T-helper 1 cell (primary cell): Measurements from ENCODE around the gene SORD.
"Not testable (repeated sequence)": the region's sequence is repeated elsewhere in the genome, so short reads cannot be mapped to it uniquely, and the experiment has no call there.

Experiments
- DNase-seq, 5 donors: peaks; one replicate each; pipeline ENCODE4 v3.0.0-alpha.2; 2012 to 2020

SORD gene

GRCh38 chr15:45100884-45101625 lies 78.1 kb downstream of the SORD start:
- no peak for DNase-seq

- no peak for DNase-seq
Observed at GRCh38 chr15:45101749-45102148, 78.8 kb downstream of the SORD start.

DNA sequence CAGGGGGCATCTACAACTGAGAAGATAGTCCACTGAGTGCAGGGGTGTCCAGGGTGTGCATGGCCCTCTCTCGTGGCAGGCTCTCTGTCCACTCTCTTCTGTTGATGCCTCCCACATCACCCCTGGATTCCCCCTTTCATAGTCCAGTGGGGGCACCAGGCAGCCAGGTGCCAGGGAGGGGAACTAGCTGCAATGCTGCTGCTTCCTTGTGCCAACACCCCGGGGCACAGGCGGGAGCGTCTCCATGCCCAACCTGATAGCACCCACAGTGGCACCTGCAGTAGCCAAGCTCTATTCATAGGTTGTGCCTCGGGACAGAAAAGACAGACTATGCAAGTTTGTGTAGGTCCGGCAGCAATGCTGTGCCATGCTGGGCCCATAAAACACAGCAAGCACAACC lies 79.2 kb downstream of the SORD start:
- DNase-seq: no peak

DNA sequence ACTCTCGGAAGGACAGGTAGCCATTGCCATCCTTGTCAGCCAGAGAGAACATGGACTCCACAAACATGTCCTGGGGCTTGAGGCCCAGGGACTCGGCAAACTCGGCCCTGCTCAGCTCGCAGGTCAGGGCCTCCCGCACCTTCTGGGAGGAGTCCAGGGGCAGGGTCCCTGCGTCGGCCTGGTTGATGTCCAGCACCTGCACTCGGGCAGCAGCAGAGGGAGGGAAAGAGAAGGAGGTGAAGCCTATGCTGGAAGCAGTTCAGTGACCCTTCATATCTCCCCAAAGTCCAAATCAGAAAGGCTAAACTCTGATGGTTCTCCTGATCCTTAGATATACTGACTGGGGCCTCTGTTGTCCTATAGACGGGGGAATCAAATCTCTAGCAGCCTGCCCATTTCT lies 81.2 kb downstream of the SORD start:
- not testable (repeated sequence) for DNase-seq

DNA sequence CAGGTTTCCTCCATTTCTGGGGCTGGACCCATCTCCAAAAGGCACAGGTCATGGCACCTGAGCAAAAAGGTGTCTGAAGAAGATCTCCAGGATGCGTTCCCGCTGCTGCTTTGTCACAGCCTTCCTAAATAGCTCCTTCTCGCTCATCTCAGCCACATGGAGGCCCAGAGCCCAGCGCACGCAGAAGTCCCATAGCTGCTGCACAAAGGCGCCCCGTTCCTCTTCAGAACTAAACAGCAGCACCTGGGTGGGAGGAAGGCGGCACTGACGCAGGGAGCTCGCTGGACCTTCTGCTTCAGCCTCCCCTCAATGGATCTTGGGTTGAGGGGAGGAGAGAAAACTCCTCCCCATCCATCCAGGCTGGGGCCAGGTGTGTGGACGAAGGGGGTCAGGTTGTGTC lies 82.6 kb downstream of the SORD start:
- DNase-seq: no peak

GRCh38 chr15:45106002-45106790 lies 83.2 kb downstream of the SORD start:
- DNase-seq: no peak

DNA sequence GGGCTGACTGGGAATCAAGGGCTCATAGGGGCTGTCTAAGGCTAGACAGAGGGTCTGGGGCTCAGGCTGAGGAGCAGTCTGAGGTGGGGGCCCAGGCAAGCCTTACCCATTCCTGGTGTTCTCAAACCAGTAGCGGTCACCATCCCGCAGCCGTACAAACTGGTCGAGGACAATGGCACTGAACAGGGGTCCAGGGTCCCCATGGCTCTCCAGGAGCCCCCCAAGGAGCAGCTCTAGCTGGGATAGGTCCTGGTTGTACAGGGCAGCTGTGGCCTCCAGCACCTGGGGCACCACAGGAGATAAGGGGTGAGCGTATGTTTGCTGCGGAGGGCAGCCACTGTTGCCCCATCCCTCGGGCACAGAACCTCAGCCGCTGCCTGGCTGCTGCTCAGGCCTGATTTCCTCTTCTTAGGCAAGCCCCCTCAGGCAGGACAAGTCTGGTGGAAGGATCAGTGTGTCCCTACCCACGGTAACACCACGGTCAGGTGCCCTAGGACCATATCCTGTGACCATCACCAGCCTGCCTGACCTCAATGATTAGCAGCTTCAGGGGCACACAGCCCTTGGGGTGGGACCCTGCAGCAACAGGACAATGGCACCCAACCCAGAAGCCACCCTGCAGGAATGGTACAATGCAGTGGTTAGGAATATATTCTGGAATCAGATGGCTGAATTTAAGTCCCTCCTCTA lies 85.1 kb downstream of the SORD start:
- no peak for DNase-seq

DNA sequence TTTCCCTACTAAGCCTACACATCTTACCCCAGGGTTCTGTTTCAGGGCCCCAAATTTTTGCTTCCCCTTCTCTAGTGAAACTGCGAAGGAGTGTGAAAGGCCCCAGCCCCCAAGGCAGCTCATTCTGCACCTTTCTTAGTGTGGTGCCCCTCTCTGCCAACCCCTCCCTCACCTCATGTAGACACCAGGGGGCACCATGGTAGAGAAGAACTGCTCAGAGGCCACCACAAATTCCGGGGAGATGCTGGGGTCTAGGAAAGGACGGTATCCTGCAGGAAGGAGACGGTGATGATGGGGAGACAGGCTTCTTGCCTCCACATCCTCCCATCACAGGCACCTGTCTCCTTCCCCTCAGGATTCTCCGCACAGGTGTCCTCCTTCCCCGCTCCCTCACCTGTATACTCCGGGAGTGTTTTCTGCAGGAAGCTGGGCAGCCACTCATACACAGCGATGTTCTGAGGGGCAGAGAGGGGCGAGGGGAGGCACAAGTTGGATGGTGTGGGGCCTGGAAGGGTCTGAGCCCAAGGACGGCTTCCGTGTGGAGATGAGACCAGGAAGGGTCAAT lies 87.3 kb downstream of the SORD start:
- DNase-seq: no peak

DNA sequence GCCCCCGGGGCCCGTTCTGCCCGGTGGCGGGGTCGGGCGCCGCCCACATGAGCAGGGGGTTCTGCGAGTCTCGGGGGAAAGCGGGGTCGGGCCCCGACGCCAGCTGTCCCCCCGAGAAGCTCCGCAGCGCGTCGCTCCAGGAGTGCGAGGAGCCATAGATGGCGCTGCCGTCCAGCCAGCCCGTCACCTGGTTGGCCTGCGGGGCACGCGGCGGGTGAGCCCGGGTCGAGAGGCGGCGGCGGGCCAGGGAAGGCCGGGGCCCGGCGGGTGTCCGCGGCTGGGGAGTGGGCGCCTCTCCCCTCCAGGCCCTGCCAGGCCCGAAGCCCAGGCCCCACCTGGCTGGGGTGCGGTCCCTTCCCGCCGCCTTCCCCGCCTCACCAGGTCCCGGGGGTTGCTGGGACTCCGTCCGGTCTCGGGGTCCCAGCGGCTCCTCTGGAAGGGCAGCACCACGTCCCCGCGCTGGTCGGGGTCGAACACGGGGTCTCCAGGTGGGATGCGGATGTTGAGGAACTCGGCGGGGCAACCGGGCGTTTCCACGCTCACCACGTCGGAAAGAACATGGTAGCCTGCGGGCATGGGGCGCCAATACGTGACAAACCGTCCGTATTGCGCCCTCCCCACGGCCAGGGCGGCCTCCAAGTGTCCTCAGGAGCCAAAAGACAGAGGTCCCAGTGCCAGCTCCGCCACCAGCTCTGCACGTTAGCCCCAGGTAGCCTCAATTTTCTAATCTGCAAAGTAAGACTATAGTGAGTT lies 88.6 kb downstream of the SORD start:
- no peak for DNase-seq

GRCh38 chr15:45112143-45112590 lies 89.2 kb downstream of the SORD start:
- DNase-seq: no peak

DNA sequence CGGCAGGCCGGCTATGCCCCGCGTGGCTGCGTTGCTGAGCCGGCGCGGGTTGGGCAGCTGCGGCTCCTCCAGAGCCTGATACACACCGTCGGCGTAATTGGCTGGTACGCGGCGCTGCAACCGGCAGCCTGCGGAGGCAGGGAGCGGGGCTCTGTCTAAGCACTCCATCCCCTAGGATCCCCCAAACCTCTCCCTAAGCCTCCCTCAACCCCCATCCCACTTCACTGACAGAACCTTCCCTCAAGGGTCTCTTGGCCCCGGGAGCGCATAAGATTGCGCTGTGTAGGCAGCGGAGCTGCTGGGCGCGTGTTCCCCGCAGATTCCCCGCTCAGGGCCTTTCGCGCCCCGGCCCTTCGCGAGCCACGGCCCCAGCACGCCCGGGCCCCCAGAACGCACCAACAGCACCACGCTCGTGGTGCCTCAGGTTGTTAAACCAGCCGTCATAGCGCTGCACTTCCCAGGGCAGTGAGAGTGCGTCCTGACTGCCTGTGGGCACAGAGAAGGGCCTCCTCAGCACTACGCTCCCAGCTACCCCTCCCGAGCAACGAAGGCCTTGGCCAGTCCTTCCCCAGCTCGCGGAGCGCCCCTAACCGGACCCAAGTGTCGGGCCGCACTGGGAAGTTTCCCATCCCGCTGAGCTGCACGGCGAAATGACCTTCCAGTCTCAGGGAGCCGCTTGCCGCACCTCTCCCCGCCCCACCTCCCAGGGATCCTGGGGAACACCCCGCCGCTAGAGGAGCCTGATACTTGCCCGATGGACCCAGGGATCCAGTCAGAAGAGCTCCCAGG lies 89.8 kb downstream of the SORD start:
- DNase-seq: no peak

DNA sequence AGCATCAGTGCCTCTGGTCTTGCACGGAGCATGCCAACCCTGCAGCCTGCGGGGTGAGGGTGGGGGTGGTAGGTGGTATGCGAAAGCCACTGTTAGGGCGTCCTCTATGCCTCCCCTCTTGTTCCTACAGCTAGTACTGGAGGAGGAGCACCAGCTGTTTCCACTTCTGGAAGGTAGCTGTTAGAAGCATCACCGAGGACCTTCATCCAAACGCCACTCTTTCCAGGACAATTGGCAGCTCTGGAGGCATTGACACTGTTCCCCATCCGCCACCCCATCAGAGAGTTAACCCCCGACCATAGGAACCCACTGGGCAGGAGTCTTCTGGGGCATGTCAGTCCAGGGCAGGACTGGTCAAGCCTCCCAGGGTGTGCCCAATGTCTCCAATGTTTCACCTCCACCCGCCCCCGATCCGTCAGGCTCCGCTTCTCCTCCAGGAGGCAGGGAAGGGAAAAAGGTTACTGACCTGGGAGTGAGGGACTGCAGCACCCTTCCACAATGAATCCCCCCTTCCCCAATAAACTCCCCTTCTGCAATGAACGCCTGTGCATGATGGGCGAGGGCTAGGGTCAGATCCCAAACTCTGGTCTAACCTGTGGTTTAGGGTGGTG lies 90.5 kb downstream of the SORD start:
- DNase-seq: no peak

- no peak for DNase-seq
Observed at GRCh38 chr15:45114076-45114750, 91.2 kb downstream of the SORD start, which contains the start of the genes DUOX2 and DUOXA2. Gene DUOX2 (minus strand): TSS chr15:45114172. CDS start chr15:45113411, 761 bp downstream. Gene DUOXA2 (plus strand): TSS chr15:45114326. CDS start chr15:45114606, 280 bp downstream.

- no peak for DNase-seq
Observed at GRCh38 chr15:45114751-45115085, 91.7 kb downstream of the SORD start.

- DNase-seq: no peak
Observed at GRCh38 chr15:45115312-45115820, 92.4 kb downstream of the SORD start.

DNA sequence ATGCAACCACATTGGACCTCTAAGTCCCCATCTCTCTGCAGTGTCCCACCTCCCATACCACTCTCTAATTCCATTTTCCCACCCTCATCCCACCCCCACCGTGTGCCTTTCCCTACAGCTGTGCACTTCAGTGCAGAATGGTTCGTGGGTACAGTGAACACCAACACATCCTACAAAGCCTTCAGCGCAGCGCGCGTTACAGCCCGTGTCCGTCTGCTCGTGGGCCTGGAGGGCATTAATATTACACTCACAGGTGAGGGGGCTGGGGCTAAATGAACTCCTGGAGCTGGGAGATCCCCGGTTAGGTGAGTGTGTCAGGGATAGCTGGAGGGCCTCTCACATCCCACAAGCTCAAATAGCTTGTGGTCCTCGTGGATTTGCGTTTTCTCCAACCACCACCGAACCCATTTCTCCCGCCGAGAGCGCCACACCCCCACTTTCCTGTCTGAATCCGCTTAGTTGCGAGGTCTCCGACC lies 93.0 kb downstream of the SORD start:
- DNase-seq: no peak

DNA sequence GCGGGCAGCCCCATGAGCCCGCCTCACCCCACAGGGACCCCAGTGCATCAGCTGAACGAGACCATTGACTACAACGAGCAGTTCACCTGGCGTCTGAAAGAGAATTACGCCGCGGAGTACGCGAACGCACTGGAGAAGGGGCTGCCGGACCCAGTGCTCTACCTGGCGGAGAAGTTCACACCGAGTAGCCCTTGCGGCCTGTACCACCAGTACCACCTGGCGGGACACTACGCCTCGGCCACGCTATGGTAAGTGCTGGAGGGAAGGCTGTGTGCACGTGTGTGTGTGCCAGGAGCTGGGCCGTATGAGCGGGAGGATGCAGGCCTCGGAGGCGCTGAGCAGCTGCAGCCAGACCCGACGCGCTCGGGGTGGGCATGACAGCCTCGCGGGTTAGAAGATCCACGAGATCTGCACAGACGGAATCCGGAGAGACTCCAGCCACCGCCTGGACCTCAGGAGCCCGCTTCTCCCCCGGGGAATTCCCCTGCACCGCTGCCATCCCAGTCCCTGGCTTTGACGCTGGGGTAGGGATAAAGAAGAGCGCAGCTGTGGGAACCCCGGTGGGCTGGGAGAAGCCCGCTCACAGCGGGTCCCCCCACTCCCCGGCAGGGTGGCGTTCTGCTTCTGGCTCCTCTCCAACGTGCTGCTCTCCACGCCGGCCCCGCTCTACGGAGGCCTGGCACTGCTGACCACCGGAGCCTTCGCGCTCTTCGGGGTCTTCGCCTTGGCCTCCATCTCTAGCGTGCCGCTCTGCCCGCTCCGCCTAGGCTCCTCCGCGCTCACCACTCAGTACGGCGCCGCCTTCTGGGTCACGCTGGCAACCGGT lies 93.7 kb downstream of the SORD start:
- no peak for DNase-seq

DNA sequence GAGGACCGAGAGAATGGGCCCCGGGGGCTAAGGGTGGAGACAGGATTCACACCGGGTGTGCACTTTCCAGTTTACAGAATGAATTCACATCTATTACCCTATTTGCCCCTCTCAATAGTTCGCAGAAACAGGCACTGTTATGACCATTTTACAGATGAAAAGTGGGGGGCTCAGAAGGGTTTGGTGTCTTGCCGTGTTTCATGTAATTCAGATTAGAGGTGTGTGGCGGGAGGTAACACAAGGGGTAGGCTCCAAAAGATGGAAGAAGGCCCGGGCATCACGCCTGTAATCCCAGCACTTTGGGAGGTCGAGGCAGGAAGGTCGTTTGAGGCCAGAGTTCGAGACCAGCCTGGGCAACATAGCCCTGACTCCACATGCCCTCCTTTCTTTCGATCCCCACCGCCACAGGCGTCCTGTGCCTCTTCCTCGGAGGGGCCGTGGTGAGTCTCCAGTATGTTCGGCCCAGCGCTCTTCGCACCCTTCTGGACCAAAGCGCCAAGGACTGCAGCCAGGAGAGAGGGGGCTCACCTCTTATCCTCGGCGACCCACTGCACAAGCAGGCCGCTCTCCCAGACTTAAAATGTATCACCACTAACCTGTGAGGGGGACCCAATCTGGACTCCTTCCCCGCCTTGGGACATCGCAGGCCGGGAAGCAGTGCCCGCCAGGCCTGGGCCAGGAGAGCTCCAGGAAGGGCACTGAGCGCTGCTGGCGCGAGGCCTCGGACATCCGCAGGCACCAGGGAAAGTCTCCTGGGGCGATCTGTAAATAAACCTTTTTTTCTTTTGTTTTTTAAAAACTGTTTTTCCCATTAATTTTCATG lies 94.5 kb downstream of the SORD start:
- no peak for DNase-seq
